ENCODE measurements around the gene AOPEP. TPM values are rescaled to one million over a fixed set of nuclear protein-coding genes. Genes with fewer than 3 reads are reported as not detected.
"Not testable (repeated sequence)": the region's sequence is repeated elsewhere in the genome, so short reads cannot be mapped to it uniquely, and the experiment has no call there.

AOPEP gene
- total RNA-seq, 2 experiments from 2014 or later = 5.8 to 6.4 TPM

DNA sequence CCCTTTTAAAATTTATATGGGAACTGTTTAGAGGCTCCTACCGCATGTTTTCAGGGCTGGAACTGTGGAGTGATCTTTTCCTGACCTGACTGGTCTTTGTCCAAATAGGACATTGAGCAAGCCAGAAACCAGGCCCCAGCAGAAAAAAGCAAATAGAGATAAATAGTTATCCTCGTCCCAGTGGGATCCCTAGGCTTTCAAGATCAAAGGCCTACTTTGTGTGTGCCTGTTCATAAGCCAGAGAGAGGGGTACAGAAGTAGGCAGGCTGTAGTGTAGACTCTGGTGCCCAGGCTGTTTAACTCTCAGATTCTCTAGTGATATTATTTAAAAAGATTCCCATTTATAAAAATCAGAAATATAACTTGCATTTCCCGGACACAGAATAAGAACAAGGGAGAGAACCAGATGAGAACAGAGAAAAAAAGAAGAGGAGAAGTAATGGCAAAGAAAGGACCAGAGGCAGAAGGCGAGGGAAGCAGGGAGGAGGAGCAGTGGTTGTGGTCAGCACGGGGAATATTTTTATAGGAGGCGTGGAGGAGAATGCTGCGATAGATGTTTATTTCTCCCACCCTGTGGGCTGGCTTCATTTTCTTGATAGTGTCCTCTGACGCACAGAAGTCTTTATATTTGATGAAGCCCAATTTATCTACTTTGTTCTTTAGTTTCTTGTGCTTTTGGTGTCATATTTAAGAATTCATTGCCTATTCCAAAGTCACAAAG, 101.2 kb downstream of the AOPEP start:
- no peaks in the 10 kb centered on the region for H3K4me1 Mint-ChIP-seq (ENCODE audit: low read depth)
- no peak for DNase-seq
- intact Hi-C loops (cut with micrococcal nuclease) = no loop called here
- H3K27me3 Mint-ChIP-seq (ENCODE audit: low read depth) = no peaks in the 10 kb centered on the region
- no peak overlapping the region for H3K27ac Mint-ChIP-seq
- CTCF ChIA-PET = no interaction called here
- no peak overlapping the region for H3K4me3 Mint-ChIP-seq
- H3K36me3 Mint-ChIP-seq (ENCODE audit: low read depth) = peaks cover 27% of the 10 kb centered on the region
- peaks cover 8% of the 10 kb centered on the region for H3K9me3 Mint-ChIP-seq

- intact Hi-C loops (cut with micrococcal nuclease) = no loop called here
- Mint-ChIP-seq H3K9me3 (peaks cover 8% of the 10 kb centered on the region), H3K36me3 (ENCODE audit: low read depth) (peaks cover 21% of the 10 kb centered on the region), H3K4me3 (no peak overlapping the region), H3K4me1 (ENCODE audit: low read depth) (no peaks in the 10 kb centered on the region), H3K27ac (no peak overlapping the region), H3K27me3 (ENCODE audit: low read depth) (no peaks in the 10 kb centered on the region)
- CTCF ChIA-PET = interaction anchor here (0.6 kb wide), 1 partner anchor 237 kb away, joined by 3 read pairs; no protein-coding TSS in a partner anchor
- DNase-seq = no peak
Measured at GRCh38 chr9:94829380-94830070, 103.0 kb downstream of the AOPEP start.

- H3K27ac Mint-ChIP-seq; CTCF ChIA-PET; H3K27me3 Mint-ChIP-seq (ENCODE audit: low read depth); DNase-seq; intact Hi-C loops (cut with micrococcal nuclease); H3K9me3 Mint-ChIP-seq; H3K4me1 Mint-ChIP-seq (ENCODE audit: low read depth); H3K4me3 Mint-ChIP-seq: not testable (repeated sequence)
- H3K36me3 Mint-ChIP-seq (ENCODE audit: low read depth) = peaks cover 21% of the 10 kb centered on the region
Measured at GRCh38 chr9:94830071-94830604, 103.6 kb downstream of the AOPEP start.

DNA sequence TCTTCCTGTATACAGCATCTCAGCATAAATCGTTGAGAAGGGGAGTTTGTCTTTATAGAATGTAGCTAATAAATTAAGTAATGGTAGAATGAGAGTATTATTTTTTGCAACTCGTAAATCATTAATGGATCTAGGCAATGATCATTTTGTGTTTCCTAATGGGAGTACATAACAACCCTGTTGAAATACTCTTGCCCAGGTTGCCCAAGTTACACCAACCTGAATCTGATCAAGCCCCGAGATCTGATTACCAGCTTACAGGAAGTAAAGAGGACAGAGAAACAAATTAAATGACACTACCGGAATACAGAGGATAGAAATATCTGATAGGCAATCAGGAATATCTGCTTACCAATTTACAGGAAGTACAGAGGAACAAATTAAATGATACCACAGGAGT, 107.3 kb downstream of the AOPEP start:
- no peaks in the 10 kb centered on the region for H3K4me1 Mint-ChIP-seq (ENCODE audit: low read depth)
- no peaks in the 10 kb centered on the region for H3K27me3 Mint-ChIP-seq (ENCODE audit: low read depth)
- intact Hi-C loops (cut with micrococcal nuclease) = no loop called here
- no peak overlapping the region for H3K4me3 Mint-ChIP-seq
- DNase-seq = no peak
- H3K36me3 Mint-ChIP-seq (ENCODE audit: low read depth) = peaks cover 20% of the 10 kb centered on the region
- peaks cover 16% of the 10 kb centered on the region for H3K9me3 Mint-ChIP-seq
- CTCF ChIA-PET = no interaction called here
- H3K27ac Mint-ChIP-seq = no peak overlapping the region

- H3K27me3 Mint-ChIP-seq (ENCODE audit: low read depth) = no peaks in the 10 kb centered on the region
- H3K36me3 Mint-ChIP-seq (ENCODE audit: low read depth) = peaks cover 15% of the 10 kb centered on the region
- CTCF ChIA-PET = no interaction called here
- H3K9me3 Mint-ChIP-seq = peaks cover 13% of the 10 kb centered on the region
- H3K4me1 Mint-ChIP-seq (ENCODE audit: low read depth) = peaks cover 12% of the 10 kb centered on the region
- no peak overlapping the region for H3K27ac Mint-ChIP-seq
- intact Hi-C loops (cut with micrococcal nuclease) = no loop called here
- DNase-seq = no peak
- H3K4me3 Mint-ChIP-seq = no peak overlapping the region
Measured at GRCh38 chr9:94837404-94837803, 110.9 kb downstream of the AOPEP start.

DNA sequence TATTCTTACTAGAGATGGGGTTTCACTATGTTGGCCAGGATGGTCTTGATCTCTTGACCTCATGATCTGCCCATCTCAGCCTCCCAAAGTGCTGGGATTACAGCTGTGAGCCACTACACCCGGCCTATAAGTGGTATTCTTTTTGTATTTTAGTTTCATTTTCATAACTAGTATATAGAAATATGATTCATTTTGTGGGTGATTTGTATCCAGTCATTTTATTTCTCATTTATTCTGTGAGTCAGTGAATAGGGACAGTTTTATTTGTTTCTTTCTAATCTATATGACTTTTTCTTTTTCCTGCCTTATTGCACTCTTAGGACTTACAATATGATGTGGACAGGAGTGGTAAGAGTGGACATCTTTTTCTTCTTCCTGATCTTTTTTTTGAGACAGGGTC, 112.9 kb downstream of the AOPEP start:
- H3K27me3 Mint-ChIP-seq (ENCODE audit: low read depth) = no peaks in the 10 kb centered on the region
- H3K4me3 Mint-ChIP-seq = no peak overlapping the region
- peaks cover 19% of the 10 kb centered on the region for H3K4me1 Mint-ChIP-seq (ENCODE audit: low read depth)
- H3K27ac Mint-ChIP-seq = no peak overlapping the region
- peaks cover 13% of the 10 kb centered on the region for H3K9me3 Mint-ChIP-seq
- CTCF ChIA-PET = no interaction called here
- peaks cover 14% of the 10 kb centered on the region for H3K36me3 Mint-ChIP-seq (ENCODE audit: low read depth)
- no peak for DNase-seq
- intact Hi-C loops (cut with micrococcal nuclease) = loop anchor here (1.0 to 2.0 kb wide), 2 partner anchors 22 to 113 kb away; no protein-coding TSS in a partner anchor

GRCh38 chr9:94840738-94841137, 114.2 kb downstream of the AOPEP start:
- intact Hi-C loops (cut with micrococcal nuclease) = no loop called here
- CTCF ChIA-PET = no interaction called here
- Mint-ChIP-seq H3K4me3 (no peak overlapping the region), H3K36me3 (ENCODE audit: low read depth) (peaks cover 17% of the 10 kb centered on the region), H3K9me3 (peaks cover 13% of the 10 kb centered on the region), H3K27ac (no peak overlapping the region), H3K27me3 (ENCODE audit: low read depth) (no peaks in the 10 kb centered on the region), H3K4me1 (ENCODE audit: low read depth) (peaks cover 19% of the 10 kb centered on the region)
- no peak for DNase-seq

GRCh38 chr9:94843134-94843533, 116.6 kb downstream of the AOPEP start:
- intact Hi-C loops (cut with micrococcal nuclease) = no loop called here
- H3K4me1 Mint-ChIP-seq (ENCODE audit: low read depth) = peaks cover 28% of the 10 kb centered on the region
- no peak overlapping the region for H3K27ac Mint-ChIP-seq
- H3K27me3 Mint-ChIP-seq (ENCODE audit: low read depth) = no peaks in the 10 kb centered on the region
- CTCF ChIA-PET = no interaction called here
- H3K9me3 Mint-ChIP-seq = peaks cover 9% of the 10 kb centered on the region
- peaks cover 10% of the 10 kb centered on the region for H3K36me3 Mint-ChIP-seq (ENCODE audit: low read depth)
- DNase-seq = no peak
- H3K4me3 Mint-ChIP-seq = no peak overlapping the region

GRCh38 chr9:94846739-94847138, 120.2 kb downstream of the AOPEP start:
- Mint-ChIP-seq H3K4me1 (ENCODE audit: low read depth) (peaks cover 19% of the 10 kb centered on the region), H3K9me3 (no peaks in the 10 kb centered on the region), H3K4me3 (no peak overlapping the region), H3K27ac (no peak overlapping the region), H3K36me3 (ENCODE audit: low read depth) (peaks cover 3% of the 10 kb centered on the region), H3K27me3 (ENCODE audit: low read depth) (no peaks in the 10 kb centered on the region)
- CTCF ChIA-PET = no interaction called here
- intact Hi-C loops (cut with micrococcal nuclease) = no loop called here
- no peak for DNase-seq

GRCh38 chr9:94847486-94847885, 121.0 kb downstream of the AOPEP start:
- Mint-ChIP-seq H3K27ac (no peak overlapping the region), H3K9me3 (no peaks in the 10 kb centered on the region), H3K4me1 (ENCODE audit: low read depth) (peaks cover 19% of the 10 kb centered on the region), H3K4me3 (no peak overlapping the region), H3K36me3 (ENCODE audit: low read depth) (peaks cover 3% of the 10 kb centered on the region), H3K27me3 (ENCODE audit: low read depth) (no peaks in the 10 kb centered on the region)
- no peak for DNase-seq
- intact Hi-C loops (cut with micrococcal nuclease) = no loop called here
- CTCF ChIA-PET = no interaction called here

DNA sequence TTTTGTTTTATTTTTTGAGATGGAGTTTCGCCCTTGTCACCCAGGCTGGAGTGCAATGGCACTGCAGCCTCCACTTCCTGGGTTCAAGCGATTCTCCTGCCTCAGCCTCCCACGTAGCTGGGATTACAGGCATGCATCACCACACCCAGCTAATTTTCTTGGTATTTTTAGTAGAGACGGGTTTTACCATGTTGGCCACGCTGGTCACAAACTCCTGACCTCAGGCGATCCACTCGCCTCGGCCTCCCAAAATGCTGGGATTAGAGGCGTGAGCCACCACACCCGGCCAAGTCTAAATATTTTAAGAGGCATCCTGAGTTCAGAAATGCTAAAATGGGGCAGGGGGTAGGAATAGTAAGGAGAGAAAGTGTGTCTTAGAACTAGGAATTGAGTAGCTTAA, 122.3 kb downstream of the AOPEP start:
- H3K9me3 Mint-ChIP-seq; H3K36me3 Mint-ChIP-seq (ENCODE audit: low read depth); CTCF ChIA-PET; H3K27ac Mint-ChIP-seq; intact Hi-C loops (cut with micrococcal nuclease); H3K27me3 Mint-ChIP-seq (ENCODE audit: low read depth); DNase-seq; H3K4me3 Mint-ChIP-seq: not testable (repeated sequence)
- H3K4me1 Mint-ChIP-seq (ENCODE audit: low read depth) = peaks cover 12% of the 10 kb centered on the region

DNA sequence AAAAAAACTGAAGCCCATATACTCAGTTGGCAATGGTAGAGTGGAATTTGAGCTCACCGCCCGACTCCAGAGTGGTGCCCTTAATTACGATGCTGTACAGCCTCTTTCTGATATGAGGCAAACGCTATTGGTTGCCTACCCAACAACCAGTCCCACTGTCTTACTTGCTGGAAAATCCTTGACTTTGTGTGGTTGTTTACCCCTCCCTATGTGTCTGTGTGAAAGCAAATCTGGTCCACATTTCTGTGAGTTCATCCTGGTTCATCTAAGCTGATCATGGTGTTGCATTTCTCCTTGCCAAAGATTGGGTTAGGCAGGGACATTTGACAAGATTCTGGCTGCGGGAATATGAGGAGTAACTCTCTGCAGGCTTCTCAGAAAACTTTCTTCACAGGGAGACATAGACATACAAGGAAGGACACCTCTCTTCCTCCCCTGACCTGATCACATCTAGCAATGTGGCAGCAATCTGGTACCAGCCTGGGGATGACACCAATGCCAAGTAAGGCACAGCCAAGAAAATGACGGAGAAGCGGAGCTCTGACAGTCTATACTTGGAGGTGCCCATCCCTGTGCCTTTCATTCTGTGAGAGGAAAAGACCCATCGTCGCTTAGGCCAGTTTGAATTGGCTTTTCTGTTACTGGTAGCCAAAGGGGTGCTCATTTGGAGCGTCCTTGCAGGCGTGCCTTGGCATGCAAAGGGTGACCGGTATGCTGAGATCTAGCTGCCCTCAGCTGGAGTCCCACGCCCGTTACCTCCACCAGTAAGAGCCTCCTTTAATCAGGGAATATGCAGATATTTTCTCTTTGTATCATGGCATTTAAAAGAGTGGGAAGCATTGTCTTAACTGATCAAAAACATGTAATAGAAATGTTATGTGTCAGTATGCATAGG, 124.3 kb downstream of the AOPEP start:
- H3K27ac Mint-ChIP-seq = no peak overlapping the region
- no peak for DNase-seq
- CTCF ChIA-PET = no interaction called here
- peaks cover 12% of the 10 kb centered on the region for H3K4me1 Mint-ChIP-seq (ENCODE audit: low read depth)
- H3K4me3 Mint-ChIP-seq = no peak overlapping the region
- intact Hi-C loops (cut with micrococcal nuclease) = no loop called here
- H3K9me3 Mint-ChIP-seq = no peaks in the 10 kb centered on the region
- H3K27me3 Mint-ChIP-seq (ENCODE audit: low read depth) = no peaks in the 10 kb centered on the region
- no peaks in the 10 kb centered on the region for H3K36me3 Mint-ChIP-seq (ENCODE audit: low read depth)

All from activated naive CD4-positive, alpha-beta T cell treated with anti-CD3 and anti-CD28 coated beads for 36 hours (primary cell).